Stimulated activated CD8-positive, alpha-beta memory T cell treated with anti-CD3 and anti-CD28 coated beads, Interleukin-12 subunit alpha, Interleukin-12 subunit beta, amount 100 ng/mL, for 4 hours (primary cell): ENCODE measurements around the gene CYTH3.
A peak's percentile ranks its signal among the peaks of the same experiment; 100 is the strongest.
"Not testable (repeated sequence)": the region's sequence is repeated elsewhere in the genome, so short reads cannot be mapped to it uniquely, and the experiment has no call there.

Experiments used
- DNase-seq: peaks from one replicate; pipeline ENCODE4 v3.0.0-alpha.2; 2020; ENCODE audit warnings: low read depth

CYTH3 gene, protein sequence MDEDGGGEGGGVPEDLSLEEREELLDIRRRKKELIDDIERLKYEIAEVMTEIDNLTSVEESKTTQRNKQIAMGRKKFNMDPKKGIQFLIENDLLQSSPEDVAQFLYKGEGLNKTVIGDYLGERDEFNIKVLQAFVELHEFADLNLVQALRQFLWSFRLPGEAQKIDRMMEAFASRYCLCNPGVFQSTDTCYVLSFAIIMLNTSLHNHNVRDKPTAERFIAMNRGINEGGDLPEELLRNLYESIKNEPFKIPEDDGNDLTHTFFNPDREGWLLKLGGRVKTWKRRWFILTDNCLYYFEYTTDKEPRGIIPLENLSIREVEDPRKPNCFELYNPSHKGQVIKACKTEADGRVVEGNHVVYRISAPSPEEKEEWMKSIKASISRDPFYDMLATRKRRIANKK

GRCh38 chr7:6272481-6273323 lies at the start of gene CYTH3:
CYTH3 (minus strand) TSS chr7:6272624; CDS start chr7:6272507, 117 bp downstream.
- peak; percentile 69 for DNase-seq

GRCh38 chr7:6320791-6321190 lies 48.4 kb upstream of the CYTH3 start:
- DNase-seq = no peak

DNA sequence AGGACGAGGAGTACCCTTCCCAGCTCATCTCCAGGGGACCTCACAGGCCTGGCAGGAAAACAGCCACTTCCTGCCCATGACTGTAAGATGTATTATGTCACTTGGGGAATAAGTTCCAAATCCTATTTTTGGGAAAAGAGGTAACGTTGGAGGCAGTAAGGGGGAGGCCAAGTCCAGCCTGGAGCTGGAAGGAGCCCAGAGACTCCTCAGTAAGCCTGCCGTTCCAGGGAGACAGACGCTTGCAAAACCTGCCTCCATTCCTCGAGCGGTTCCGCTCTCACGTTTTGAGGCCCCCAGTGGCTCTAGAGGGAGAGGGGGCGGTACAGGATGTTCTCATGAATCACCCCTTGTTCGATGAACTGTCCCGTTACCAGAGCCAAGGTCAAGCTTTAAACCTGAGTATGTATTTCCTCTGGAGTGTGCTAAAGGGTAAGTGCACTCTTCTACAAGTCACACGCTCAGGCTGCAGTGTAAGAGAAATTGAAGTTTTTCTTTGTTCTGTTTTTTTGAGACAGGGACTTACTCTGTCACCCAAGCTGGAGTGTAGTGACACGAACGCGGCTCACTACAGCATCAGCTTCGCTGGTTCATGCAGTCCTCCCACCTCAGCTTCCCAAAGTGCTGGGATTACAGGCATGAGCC lies 45.5 kb upstream of the CYTH3 start:
- peak; percentile 1 for DNase-seq

DNA sequence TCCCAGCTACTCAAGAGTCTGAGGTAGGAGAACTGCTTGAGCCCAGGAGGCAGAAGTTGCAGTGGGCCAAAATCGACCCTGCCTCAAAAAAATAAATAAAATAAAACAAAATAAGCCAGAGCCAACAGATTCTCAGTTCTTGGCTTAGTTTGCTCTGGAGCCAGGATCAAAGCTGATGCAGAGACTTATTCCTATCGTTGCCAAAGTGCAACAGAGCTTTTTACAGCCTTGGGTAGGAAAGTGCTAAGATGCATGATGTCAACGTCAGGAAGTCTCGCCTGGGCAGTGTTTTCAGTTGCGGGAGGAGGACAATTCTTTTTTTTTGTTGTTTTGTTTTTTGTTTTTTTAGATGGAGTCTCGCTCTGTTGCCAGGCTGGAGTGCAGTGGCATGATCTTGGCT lies 43.8 kb upstream of the CYTH3 start:
- no peak for DNase-seq

- no peak for DNase-seq
Measured at GRCh38 chr7:6315746-6316145, 43.3 kb upstream of the CYTH3 start.

DNA sequence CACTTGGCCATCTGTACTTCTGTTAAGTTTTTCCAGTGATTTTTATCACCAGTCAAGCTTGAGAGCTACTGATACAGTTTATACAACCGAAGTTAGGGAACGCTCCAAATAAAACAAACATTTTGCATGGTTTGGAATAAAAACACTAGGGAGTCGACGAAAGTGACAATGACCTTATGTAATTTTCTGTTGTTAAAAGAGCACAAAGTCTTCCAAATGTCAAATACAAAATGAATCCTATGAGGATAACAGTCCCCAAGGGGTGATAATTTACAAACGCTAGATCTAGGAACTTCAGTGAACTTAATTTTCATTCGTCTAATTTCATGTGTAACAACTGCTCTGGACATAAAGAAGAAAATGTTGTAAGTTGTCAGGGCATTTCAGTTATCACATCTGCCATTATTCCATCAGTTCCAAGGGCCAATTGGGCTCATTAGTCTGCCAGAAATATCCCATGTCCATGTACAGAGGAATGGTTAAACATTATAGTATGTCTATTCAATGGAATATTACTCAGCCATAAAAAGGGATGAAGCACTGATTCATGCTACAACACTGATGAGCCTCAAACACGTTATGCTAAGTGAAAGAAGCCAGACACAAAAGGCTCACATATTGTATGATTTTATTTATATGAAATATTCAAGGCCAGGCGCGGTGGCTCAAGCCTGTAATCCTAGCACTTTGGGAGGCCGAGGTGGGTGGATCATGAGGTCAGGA lies 38.0 kb upstream of the CYTH3 start:
- DNase-seq = no peak

- DNase-seq = no peak
Measured at GRCh38 chr7:6307762-6308161, 35.3 kb upstream of the CYTH3 start.

GRCh38 chr7:6306471-6306870 lies 34.0 kb upstream of the CYTH3 start:
- no peak for DNase-seq

- no peak for DNase-seq
Measured at GRCh38 chr7:6305330-6305729, 32.9 kb upstream of the CYTH3 start.

GRCh38 chr7:6301446-6301845 lies 29.0 kb upstream of the CYTH3 start:
- not testable (repeated sequence) for DNase-seq

- DNase-seq = no peak
Measured at GRCh38 chr7:6299774-6300173, 27.4 kb upstream of the CYTH3 start.

DNA sequence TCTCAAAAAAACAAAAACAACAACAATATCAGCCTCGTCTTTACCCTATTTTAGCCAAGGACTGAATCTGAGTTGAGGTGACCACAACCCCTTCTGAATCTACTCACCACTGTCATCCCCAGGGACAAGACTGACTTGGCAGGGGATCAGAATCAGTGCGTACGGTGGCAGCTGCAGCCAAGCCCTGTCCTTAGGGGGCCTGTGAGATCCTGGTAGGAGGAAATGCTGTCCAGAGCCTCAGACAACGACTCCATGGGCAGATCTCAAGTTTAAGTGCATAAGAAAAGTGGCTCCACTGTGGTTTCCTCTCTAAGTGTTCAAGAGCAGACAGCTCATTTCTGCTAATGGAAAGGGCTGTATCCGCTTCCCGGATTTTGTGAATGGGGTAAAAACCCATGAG lies 22.4 kb upstream of the CYTH3 start:
- DNase-seq = no peak

- DNase-seq = no peak
Measured at GRCh38 chr7:6293202-6293601, 20.8 kb upstream of the CYTH3 start.

DNA sequence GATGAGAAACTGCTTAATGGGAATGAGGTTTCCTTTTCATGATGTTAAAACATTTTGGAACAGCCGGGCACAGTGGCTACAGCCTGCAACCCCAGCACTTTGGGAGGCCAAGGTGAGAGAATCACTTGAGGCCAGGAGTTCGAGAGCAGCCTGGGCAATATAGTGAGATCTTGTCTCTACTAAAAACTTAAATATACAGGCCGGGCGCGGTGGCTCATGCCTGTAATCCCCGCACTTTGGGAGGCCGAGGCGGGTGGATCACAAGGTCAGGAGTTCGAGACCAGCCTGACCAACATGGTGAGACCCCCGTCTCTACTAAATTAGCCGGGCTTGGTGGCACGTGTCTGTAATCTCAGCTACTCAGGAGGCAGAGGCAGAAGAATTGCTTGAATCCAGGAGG lies 19.5 kb upstream of the CYTH3 start:
- DNase-seq = not testable (repeated sequence)

GRCh38 chr7:6291531-6291930 lies 19.1 kb upstream of the CYTH3 start:
- DNase-seq = no peak

DNA sequence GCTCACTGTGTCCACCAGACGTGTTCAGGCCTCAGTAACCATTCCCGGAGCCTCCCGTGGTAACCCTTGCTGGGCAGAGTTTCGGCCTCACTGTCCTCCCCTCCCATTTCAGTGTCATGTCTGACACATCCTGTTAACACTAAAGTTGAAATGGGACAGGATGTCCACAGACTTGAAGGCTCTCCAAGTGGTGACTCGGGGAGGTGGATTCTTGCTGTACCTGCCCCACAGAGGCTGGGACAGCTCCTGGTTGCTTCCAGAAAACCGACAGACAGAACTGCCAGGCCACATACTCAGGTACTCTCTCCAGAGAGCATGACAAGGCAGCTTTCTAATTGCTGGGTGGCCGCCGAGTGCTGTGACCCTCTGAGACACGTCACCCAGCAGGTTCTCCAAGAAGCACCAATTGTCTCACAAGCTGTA lies 17.9 kb upstream of the CYTH3 start:
- no peak for DNase-seq

GRCh38 chr7:6288270-6288860 lies 15.9 kb upstream of the CYTH3 start:
- DNase-seq = no peak

DNA sequence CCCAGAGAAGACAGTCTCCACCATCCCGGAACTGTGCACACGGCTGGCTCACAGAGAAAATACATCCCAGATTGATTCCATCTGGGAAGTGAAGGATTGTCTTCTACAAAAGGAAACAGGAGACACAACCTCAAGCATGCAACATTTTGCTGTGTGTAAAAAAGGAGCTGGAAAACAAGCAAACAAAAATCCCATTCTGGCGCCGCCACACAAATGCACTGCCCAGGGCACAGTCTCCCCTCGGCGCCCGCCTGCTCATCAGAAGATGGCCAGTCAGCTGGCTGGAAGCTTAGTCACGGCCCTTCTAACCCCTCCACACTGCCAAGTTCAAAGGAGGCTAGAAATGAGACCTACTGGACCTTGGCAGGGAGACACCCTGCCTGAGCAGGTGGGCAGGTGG lies 14.1 kb upstream of the CYTH3 start:
- no peak for DNase-seq

- no peak for DNase-seq
Measured at GRCh38 chr7:6284461-6285360, 12.3 kb upstream of the CYTH3 start.

GRCh38 chr7:6284055-6284400 lies 11.6 kb upstream of the CYTH3 start:
- DNase-seq = no peak
